Endometrial microvascular endothelial cells (primary cell): Measurements from ENCODE around the gene RARRES1. TPM values are rescaled to one million over a fixed set of nuclear protein-coding genes. Genes with fewer than 3 reads are reported as not detected.

Experiments used
- in situ Hi-C: cut with HindIII; loops from 2 replicates; pipeline ENCODE4 v1.10.0; 2017; ENCODE audit warnings: low sequenced_read_pairs, low pct_unique_long_range_greater_than_20kb; ENCODE audit errors: inconsistent ontology term
- total RNA-seq: library from RNA; depleted of rRNA; stranded (reverse); fragments of >200 nt; gene quantifications from one replicate; pipeline ENCODE4 v1.2.3, GENCODE V29; 2015; ENCODE audit errors: inconsistent ontology term

RARRES1 gene
- total RNA-seq, 1 donor from 2014 or later = 11.0 TPM

- in situ Hi-C loops = no loop called here
Observed at GRCh38 chr3:158739661-158740060, 7.4 kb upstream of the RARRES1 start.

GRCh38 chr3:158739078-158739477, 6.8 kb upstream of the RARRES1 start:
- in situ Hi-C loops = no loop called here

- in situ Hi-C loops = no loop called here
Observed at GRCh38 chr3:158738653-158739052, 6.4 kb upstream of the RARRES1 start.

- in situ Hi-C loops = no loop called here
Observed at GRCh38 chr3:158737976-158738615, 5.8 kb upstream of the RARRES1 start.

- in situ Hi-C loops = no loop called here
Observed at GRCh38 chr3:158737410-158737809, 5.2 kb upstream of the RARRES1 start.

- in situ Hi-C loops = no loop called here
Observed at GRCh38 chr3:158735296-158736033, 3.2 kb upstream of the RARRES1 start.

GRCh38 chr3:158733656-158734055, 1.4 kb upstream of the RARRES1 start:
- in situ Hi-C loops = no loop called here

GRCh38 chr3:158732856-158733200, 571 bp upstream of the RARRES1 start:
- in situ Hi-C loops = no loop called here

- in situ Hi-C loops = no loop called here
Observed at GRCh38 chr3:158731486-158731885, 771 bp downstream of the RARRES1 start.

GRCh38 chr3:158728851-158729250, 3.4 kb downstream of the RARRES1 start:
- in situ Hi-C loops = no loop called here

GRCh38 chr3:158728061-158728377, 4.2 kb downstream of the RARRES1 start:
- in situ Hi-C loops = no loop called here

- in situ Hi-C loops = no loop called here
Observed at GRCh38 chr3:158727206-158728060, 4.8 kb downstream of the RARRES1 start.

GRCh38 chr3:158725348-158726011, 6.8 kb downstream of the RARRES1 start:
- in situ Hi-C loops = no loop called here

GRCh38 chr3:158723991-158724390, 8.3 kb downstream of the RARRES1 start:
- in situ Hi-C loops = no loop called here

GRCh38 chr3:158722108-158722507, 10.1 kb downstream of the RARRES1 start:
- in situ Hi-C loops = no loop called here

GRCh38 chr3:158718490-158719170, 13.6 kb downstream of the RARRES1 start:
- in situ Hi-C loops = no loop called here

GRCh38 chr3:158717576-158717975, 14.7 kb downstream of the RARRES1 start:
- in situ Hi-C loops = no loop called here

- in situ Hi-C loops = no loop called here
Observed at GRCh38 chr3:158713094-158713499, 19.2 kb downstream of the RARRES1 start.

- in situ Hi-C loops = no loop called here
Observed at GRCh38 chr3:158712443-158712842, 19.8 kb downstream of the RARRES1 start.
